ENCODE measurements around the gene RUNX1. TPM values are rescaled to one million over a fixed set of nuclear protein-coding genes. Genes with fewer than 3 reads are reported as not detected.

Gene RUNX1
- total RNA-seq, 4 donors from 2014 or later, result 16.2 to 34.6 (median 26.4) TPM

- no peak for TF ChIP-seq CTCF (IDR thresholded peaks at IDR 0.05; ENCODE audit: low read depth)
Measured at GRCh38 chr21:34762786-34763185, 286.3 kb downstream of the RUNX1 start.

DNA sequence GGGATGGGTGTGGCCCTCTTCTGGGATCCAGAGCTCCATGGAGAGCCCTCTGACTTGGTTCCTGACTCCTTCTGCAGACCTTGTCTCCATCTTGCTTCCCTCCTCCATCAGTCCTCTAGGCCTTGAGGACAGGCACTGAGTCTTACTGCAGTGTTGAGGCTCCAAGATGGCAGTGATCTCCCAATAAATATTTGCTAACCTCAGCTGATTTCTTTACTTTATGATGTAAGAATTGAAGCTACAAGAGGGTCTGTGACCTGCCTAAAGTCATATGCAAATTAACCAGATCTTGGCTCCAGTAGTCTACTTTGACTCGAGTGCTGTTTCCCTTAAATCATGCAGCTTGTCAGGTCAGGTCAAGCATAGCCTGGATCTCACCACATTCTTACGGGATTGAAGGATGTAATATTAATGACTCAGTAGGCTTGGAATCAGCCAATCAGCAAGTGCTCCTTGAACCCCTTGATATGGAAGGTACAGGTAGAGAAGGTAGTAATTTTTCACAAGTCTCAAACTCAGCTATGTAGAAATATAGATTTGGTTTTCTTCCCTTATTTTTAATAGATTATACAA is 287.3 kb downstream of the RUNX1 start:
- no peak for TF ChIP-seq CTCF (IDR thresholded peaks at IDR 0.05; ENCODE audit: low read depth)

- TF ChIP-seq CTCF (IDR thresholded peaks at IDR 0.05; ENCODE audit: low read depth), result no peak
Measured at GRCh38 chr21:34754690-34755647, 294.1 kb downstream of the RUNX1 start.

DNA sequence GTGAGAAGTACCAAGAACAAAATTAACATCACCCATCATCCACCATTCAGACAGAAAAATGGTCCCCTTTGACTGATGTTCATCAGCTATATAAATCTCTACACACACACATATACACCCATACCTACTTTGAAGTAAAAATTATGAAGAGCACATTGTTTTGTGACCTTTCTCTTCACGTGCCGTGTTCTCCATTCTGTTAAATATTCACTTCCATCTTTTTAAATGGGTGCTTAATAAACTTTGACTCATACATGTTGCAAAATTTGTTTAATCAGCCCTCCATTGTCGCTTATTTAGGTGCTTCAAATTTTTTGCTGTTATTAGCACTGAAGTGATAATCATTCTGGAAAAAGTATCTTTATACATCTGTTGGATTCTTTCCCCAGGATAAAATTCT is 300.2 kb downstream of the RUNX1 start:
- TF ChIP-seq CTCF (IDR thresholded peaks at IDR 0.05; ENCODE audit: low read depth), result no peak

DNA sequence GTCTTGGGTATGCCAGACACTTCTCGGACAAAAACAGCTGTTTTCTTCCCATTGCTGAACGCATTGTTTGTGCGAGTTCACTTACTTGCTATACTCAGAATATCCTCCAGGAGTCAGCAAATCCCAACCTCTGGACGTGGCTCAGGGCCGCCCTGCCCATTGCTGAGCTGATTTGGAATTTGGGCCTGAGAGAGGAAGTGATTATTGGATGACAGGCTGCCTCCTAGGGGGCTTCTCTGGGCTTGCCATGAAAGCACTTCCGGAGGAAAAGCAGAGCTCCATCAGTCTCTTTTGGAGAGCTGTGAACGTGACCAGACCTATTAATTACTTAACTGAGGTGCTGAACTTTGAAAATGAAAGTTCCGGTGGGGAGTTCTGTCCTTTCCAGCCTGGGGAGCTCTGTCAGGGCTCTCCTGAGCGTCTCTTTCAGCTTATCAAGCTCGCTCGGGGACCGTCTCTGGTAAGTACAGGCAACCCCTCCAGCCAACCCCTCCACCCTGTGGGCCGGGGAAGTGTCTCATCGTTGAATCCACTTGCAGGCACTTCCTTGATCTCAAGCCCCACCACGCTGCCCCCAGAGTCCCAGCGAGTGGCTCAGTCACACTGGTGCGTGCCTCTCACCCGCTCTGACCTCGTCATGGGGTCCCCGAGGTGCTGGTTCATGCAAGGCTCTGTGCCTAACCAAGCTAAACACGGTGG is 303.4 kb downstream of the RUNX1 start:
- no peak for TF ChIP-seq CTCF (IDR thresholded peaks at IDR 0.05; ENCODE audit: low read depth)

DNA sequence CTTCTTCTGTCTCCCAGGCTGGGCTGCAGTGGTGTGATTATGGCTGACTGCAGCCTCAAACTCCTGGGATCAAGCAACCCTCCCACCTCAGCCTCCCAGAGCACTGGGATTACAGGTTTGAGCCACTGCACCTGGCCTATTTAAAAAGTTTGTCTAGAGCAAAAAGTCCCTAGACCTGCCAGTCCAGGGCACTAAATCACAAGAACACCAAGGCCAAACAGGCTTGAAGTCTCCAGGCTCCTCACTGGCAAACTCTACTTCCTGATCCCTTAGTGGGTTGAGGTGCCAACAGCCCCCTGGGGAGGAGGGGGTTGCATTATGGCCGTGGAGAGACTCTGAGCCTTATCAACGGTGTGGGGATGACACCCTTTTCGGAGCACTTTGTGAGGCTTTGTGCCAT is 304.3 kb downstream of the RUNX1 start:
- TF ChIP-seq CTCF (IDR thresholded peaks at IDR 0.05; ENCODE audit: low read depth), result no peak

DNA sequence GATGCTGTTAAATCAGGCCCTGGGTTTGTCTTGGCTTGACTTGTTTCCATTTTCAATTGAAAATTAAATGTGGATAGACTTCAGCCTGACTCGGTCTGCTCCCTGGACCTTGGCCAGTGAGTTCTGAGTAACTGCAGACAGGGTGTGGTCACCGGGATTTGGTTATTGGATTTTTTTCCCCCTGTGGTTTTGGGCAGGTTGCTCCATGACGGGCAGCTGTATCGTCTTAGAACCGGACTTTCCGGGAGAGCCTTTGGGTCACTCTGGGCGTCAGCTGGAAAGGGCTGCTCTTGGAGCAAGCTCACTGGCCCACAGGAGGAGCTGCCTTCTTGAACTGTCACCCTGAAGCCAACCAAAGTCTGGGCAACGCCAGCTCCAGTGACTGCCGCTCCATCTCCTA is 305.3 kb downstream of the RUNX1 start:
- TF ChIP-seq CTCF (IDR thresholded peaks at IDR 0.05; ENCODE audit: low read depth), result no peak

All from subcutaneous adipose tissue (tissue), 4 donors.